Heart right ventricle (tissue), 16 donors: ENCODE results near the gene SSMEM1. TPM values are rescaled to one million over a fixed set of nuclear protein-coding genes. Genes with fewer than 3 reads are reported as not detected.

Experiments
- ATAC-seq, 8 donors: fragments of 200-7000 bp; cut with Tn5 transposase; one replicate each; pipeline ENCODE4 v1.9.1; 2020; ENCODE audit warnings: mild to moderate bottlenecking in 8 of 8, moderate library complexity in 8 of 8, moderate number of reproducible peaks in 1 of 8
- DNase-seq, 2 donors: peaks; one replicate each; pipeline ENCODE4 v3.0.0-alpha.2; 2020
- H3K27ac ChIP-seq, 10 donors: fragments of 200-600 bp; sonication (generic) in 2 of 10; one replicate each; pipeline versions ENCODE4 v1.5.0 to v1.8.0; 2020 to 2022; ENCODE audit warnings: mild to moderate bottlenecking in 3 of 10
- H3K27me3 ChIP-seq, 7 donors: fragments of 200-600 bp; one replicate each; pipeline ENCODE4 v1.8.0; 2021 to 2022; ENCODE audit warnings: mild to moderate bottlenecking in 2 of 7
- H3K36me3 ChIP-seq, 9 donors: fragments of 200-600 bp; sonication (generic) in 1 of 9; one replicate each; pipeline versions ENCODE4 v1.5.0 to v1.8.0; 2020 to 2022; ENCODE audit warnings: mild to moderate bottlenecking in 2 of 9
- H3K4me1 ChIP-seq, 9 donors: fragments of 200-600 bp; sonication (generic) in 1 of 9; one replicate each; pipeline versions ENCODE4 v1.5.0 to v1.8.0; 2020 to 2022; ENCODE audit warnings: mild to moderate bottlenecking in 4 of 9
- H3K4me3 ChIP-seq, 10 donors: fragments of 200-600 bp; sonication (generic) in 2 of 10; one replicate each; pipeline versions ENCODE4 v1.5.0 to v1.8.0; 2020 to 2022; ENCODE audit warnings: mild to moderate bottlenecking in 7 of 10, moderate library complexity in 2 of 10
- H3K9me3 ChIP-seq, 11 donors: fragments of 200-600 bp in 10 of 11; sonication (generic) in 2 of 11; one replicate each; pipeline versions ENCODE4 v1.5.0 to v1.8.0; 2013 to 2022; ENCODE audit warnings: mild to moderate bottlenecking in 2 of 11, control low read depth in 1 of 11, moderate library complexity in 1 of 11
- CTCF ChIP-seq, 9 donors: fragments of 200-600 bp; sonication (generic) in 2 of 9; IDR thresholded peaks; one replicate each; pipeline versions ENCODE4 v1.5.0 to v1.8.0; 2021 to 2022; ENCODE audit warnings: antibody characterized with exemption in 9 of 9, mild to moderate bottlenecking in 5 of 9, moderate library complexity in 1 of 9
- WGBS, 2 donors: extraction: QIAGEN DNeasy Blood & Tissue Kit; methylation state at CpG; one replicate each; pipeline ENCODE4 v1.1.7; 2013; ENCODE audit warnings: inconsistent platforms in 1 of 2; 5-methylcytosine and 5-hydroxymethylcytosine counted together
- intact Hi-C, 10 donors: fragments of 100-400 bp; cut with DNase I; formaldehyde crosslinking; loops; one replicate each; pipeline versions ENCODE4 v1.11.1 to v1.14.2; 2022
- polyA plus RNA-seq, 2 donors: library from polyadenylated mRNA; stranded (reverse); fragments of 200-250 nt; gene quantifications; one replicate each; pipeline ENCODE4 v1.2.3, GENCODE V29; 2013
- total RNA-seq, 10 donors: library from RNA; stranded (reverse); fragmentation: NEBNext Ultra II Directional in 3 of 10; extraction: Animal tissue kit (Norgen Biotek cat#: 25700) in 3 of 10; gene quantifications; one replicate each; pipeline versions ENCODE4 v1.2.1 to v1.2.4, GENCODE V29; 2021 to 2023
- donor health status: Arrhythmogenic right ventricular cardiomyopathy.
- donor health status: ischemic (EF 13 %, LVEDD 7.1; RV severe dilation, severe dysfunction).
- donor health status: healthy with polysubstance abuse.
- donor health status: DM: no; HTN: yes; CAD: no.
- donor health status: DM: no; HTN: no; CAD: no.
- donor health status: ischemic (EF 25% LVEDD 6.9; RV normal size, moderate dysfunction).
- donor health status: ischemic (EF 25% LVEDD 5.7; RV mildly dilated, moderate dysfunction).
- donor health status: healthy.
- donor health status: DM: yes; HTN: yes; CAD: no.
- donor health status: Ischemic cardiomyopathy.
- donor health status: ischemic (EF 35%, LVEDD 5.7; RV mildly dilated, moderate dysfunction).
- donor health status: nonischemic (EF 11% LVEDD 7.7; RV severe dilation, severe dysfunction).
- donor health status: DM: yes; HTN: yes; CAD: no.
- donor health status: PGD.
- donor health status: ischemic (EF 29% LVEDD 5.4; RV normal size, mild dysfunction).
- donor health status: nonischemic (EF 23%, LVEDD 6.1; RV moderate dilation, normal function).

The SSMEM1 gene
- total and polyA plus RNA-seq, 12 donors, result not detected

- H3K36me3 ChIP-seq, result peaks cover 0 to 75% (median 9%) of the 10 kb centered on the region in 9 donors
- TF ChIP-seq CTCF (IDR thresholded peaks at IDR 0.05), result no peak
- no peaks in the 10 kb centered on the region for H3K27me3 ChIP-seq
- ATAC-seq (no peak), DNase-seq (no peak)
- H3K4me3 ChIP-seq, result no peak overlapping the region
- H3K9me3 ChIP-seq, result no peaks in the 10 kb centered on the region
- no peaks in the 10 kb centered on the region for H3K4me1 ChIP-seq
- H3K27ac ChIP-seq, result no peak overlapping the region
- intact Hi-C loops, result no loop called here
- 96 to 99% methylated on average over 7 of the region's 7 CpGs for WGBS, 2 donors
Observed at GRCh38 chr7:130191791-130192190, 15.9 kb upstream of the SSMEM1 start.

- Histone ChIP-seq H3K4me1 (no peaks in the 10 kb centered on the region), H3K27me3 (no peaks in the 10 kb centered on the region), H3K4me3 (no peak overlapping the region), H3K27ac (no peak overlapping the region), H3K36me3 (peaks cover 0 to 94% (median 17%) of the 10 kb centered on the region in 9 donors), H3K9me3 (no peaks in the 10 kb centered on the region)
- intact Hi-C loops, result no loop called here
- DNase-seq (no peak), ATAC-seq (no peak)
- no peak for TF ChIP-seq CTCF (IDR thresholded peaks at IDR 0.05)
- 98 to 99% methylated on average over 2 of the region's 2 CpGs for WGBS, 2 donors
Observed at GRCh38 chr7:130195396-130195795, 12.3 kb upstream of the SSMEM1 start.

GRCh38 chr7:130196476-130196875, 11.2 kb upstream of the SSMEM1 start:
- H3K4me1 ChIP-seq, result no peaks in the 10 kb centered on the region
- ATAC-seq (no peak), DNase-seq (no peak)
- intact Hi-C loops, result no loop called here
- H3K36me3 ChIP-seq, result peaks cover 0 to 94% (median 20%) of the 10 kb centered on the region in 9 donors
- 86 to 91% methylated on average over 2 of the region's 2 CpGs for WGBS, 2 donors
- TF ChIP-seq CTCF (IDR thresholded peaks at IDR 0.05), result no peak
- no peaks in the 10 kb centered on the region for H3K27me3 ChIP-seq
- no peak overlapping the region for H3K4me3 ChIP-seq
- H3K9me3 ChIP-seq, result no peaks in the 10 kb centered on the region
- H3K27ac ChIP-seq, result no peak overlapping the region

GRCh38 chr7:130197094-130197493, 10.6 kb upstream of the SSMEM1 start:
- no peak for ATAC-seq
- intact Hi-C loops, result no loop called here

More at GRCh38 chr7:130197094-130197493, 10.6 kb upstream of the SSMEM1 start:
- H3K27ac ChIP-seq, result no peak overlapping the region
- no peak for TF ChIP-seq CTCF (IDR thresholded peaks at IDR 0.05)
- no peaks in the 10 kb centered on the region for H3K9me3 ChIP-seq
- no peak overlapping the region for H3K4me3 ChIP-seq
- 50 to 73% methylated on average over 2 of the region's 2 CpGs for WGBS, 2 donors
- DNase-seq, result no peak
- no peaks in the 10 kb centered on the region for H3K4me1 ChIP-seq
- no peaks in the 10 kb centered on the region for H3K27me3 ChIP-seq
- H3K36me3 ChIP-seq, result peaks cover 0 to 94% (median 24%) of the 10 kb centered on the region in 9 donors
